Neuronal stem cell (in vitro differentiated cells): ENCODE measurements around the gene MAGI1.

Experiments used
- DNase-seq: peaks from one replicate; pipeline ENCODE4 v3.0.0-alpha.2; 2013; ENCODE audit warnings: low spot score
- H2AFZ ChIP-seq: one replicate; pipeline ENCODE4 v1.6.1; 2013; ENCODE audit warnings: mild to moderate bottlenecking, low read length, inconsistent platforms
- H2AK5ac ChIP-seq: 2 replicates; pipeline ENCODE4 v1.6.1; 2013; ENCODE audit warnings: low read depth, mild to moderate bottlenecking, inconsistent platforms, low read length, moderate library complexity, mixed read lengths
- H2BK120ac ChIP-seq: 2 replicates; pipeline ENCODE4 v1.6.1; 2013; ENCODE audit warnings: low read depth, mild to moderate bottlenecking, inconsistent platforms, low read length, moderate library complexity, mixed read lengths
- H2BK12ac ChIP-seq: one replicate; pipeline ENCODE4 v1.6.1; 2013; ENCODE audit warnings: low read length, inconsistent platforms
- H2BK15ac ChIP-seq: 2 replicates; pipeline ENCODE4 v1.6.1; 2013; ENCODE audit warnings: mild to moderate bottlenecking, low read length, inconsistent platforms, mixed read lengths
- H2BK5ac ChIP-seq: one replicate; pipeline ENCODE4 v1.6.1; 2013; ENCODE audit warnings: inconsistent platforms, mild to moderate bottlenecking, low read length, moderate library complexity
- H3K14ac ChIP-seq: one replicate; pipeline ENCODE4 v1.6.1; 2013; ENCODE audit warnings: low read length, inconsistent platforms
- H3K18ac ChIP-seq: 2 replicates; pipeline ENCODE4 v1.6.1; 2013; ENCODE audit warnings: low read length, inconsistent platforms
- H3K23ac ChIP-seq: 2 replicates; pipeline ENCODE4 v1.6.1; 2013; ENCODE audit warnings: low read depth, mild to moderate bottlenecking, mixed read lengths, low read length, inconsistent platforms; ENCODE audit not compliant: poor library complexity
- H3K27ac ChIP-seq: replicated peaks from 3 replicates; pipeline ENCODE4 v1.5.1; 2013; ENCODE audit warnings: low read length, inconsistent platforms
- H3K27me3 ChIP-seq, 3 experiments: 2 replicates each; pipeline ENCODE4 v1.6.1; 2013; ENCODE audit warnings: low read length in 3 of 3, mild to moderate bottlenecking in 2 of 3, inconsistent platforms in 1 of 3, low read depth in 1 of 3, mixed read lengths in 1 of 3, moderate library complexity in 1 of 3; ENCODE audit not compliant: control insufficient read depth in 3 of 3, insufficient read depth in 3 of 3
- H3K36me3 ChIP-seq, 2 donors: replicated peaks in 1 of 2; 2 replicates each; pipeline ENCODE4 v1.6.1; 2013; ENCODE audit warnings: low read length in 2 of 2; ENCODE audit not compliant: control insufficient read depth in 2 of 2, insufficient read depth in 2 of 2
- H3K4ac ChIP-seq: 2 replicates; pipeline ENCODE4 v1.6.1; 2013; ENCODE audit warnings: inconsistent platforms, mild to moderate bottlenecking, low read length, moderate library complexity
- H3K4me1 ChIP-seq, 2 donors: 1 replicate in 1 of 2; 2 replicates in 1 of 2; pipeline ENCODE4 v1.6.1; 2013; ENCODE audit warnings: low read length in 2 of 2, low read depth in 1 of 2; ENCODE audit not compliant: control insufficient read depth in 2 of 2, insufficient read depth in 1 of 2
- H3K4me2 ChIP-seq: one replicate; pipeline ENCODE4 v1.6.1; 2013; ENCODE audit warnings: mild to moderate bottlenecking, low read length, inconsistent platforms; ENCODE audit not compliant: insufficient read depth, poor library complexity, severe bottlenecking
- H3K4me3 ChIP-seq, 2 donors: 2 replicates each; pipeline ENCODE4 v1.5.1; 2013; ENCODE audit warnings: low read length in 2 of 2, mild to moderate bottlenecking in 2 of 2, inconsistent platforms in 1 of 2, moderate library complexity in 1 of 2
- H3K79me1 ChIP-seq: one replicate; pipeline ENCODE4 v1.6.1; 2013; ENCODE audit warnings: low read depth, mild to moderate bottlenecking, inconsistent platforms, low read length, moderate library complexity
- H3K9ac ChIP-seq: one replicate; pipeline ENCODE4 v1.6.1; 2013; ENCODE audit warnings: mild to moderate bottlenecking, low read depth, low read length, inconsistent platforms; ENCODE audit not compliant: poor library complexity
- H3K9me3 ChIP-seq, 2 donors: replicated peaks in 1 of 2; 2 replicates each; pipeline versions ENCODE3 to v1.6.1; 2013; ENCODE audit warnings: low read length in 2 of 2, mild to moderate bottlenecking in 2 of 2, inconsistent platforms in 1 of 2, low read depth in 1 of 2, mixed read lengths in 1 of 2, moderate library complexity in 1 of 2; ENCODE audit not compliant: control insufficient read depth in 2 of 2, insufficient read depth in 1 of 2
- H4K8ac ChIP-seq: one replicate; pipeline ENCODE4 v1.6.1; 2013; ENCODE audit warnings: low read depth, mild to moderate bottlenecking, inconsistent platforms, low read length, moderate library complexity
- H4K91ac ChIP-seq: one replicate; pipeline ENCODE4 v1.6.1; 2013; ENCODE audit warnings: low read length, low read depth, mild to moderate bottlenecking, inconsistent platforms; ENCODE audit not compliant: poor library complexity
- WGBS, 2 donors: extraction: QIAGEN DNeasy Blood & Tissue Kit; methylation state at CpG; one replicate each; pipeline ENCODE4 v1.1.7; 2013; ENCODE audit warnings: missing lambda C conversion rate in 2 of 2, mixed read lengths in 1 of 2; ENCODE audit not compliant: insufficient read length in 2 of 2, insufficient replicate concordance in 1 of 2; ENCODE audit errors: extremely low coverage in 2 of 2; 5-methylcytosine and 5-hydroxymethylcytosine counted together

The MAGI1 gene

GRCh38 chr3:65641777-65642176, 396.9 kb downstream of the MAGI1 start:
- H3K4me1 ChIP-seq, result peaks cover 0 to 8% of the 10 kb centered on the region in 2 donors
- no peak overlapping the region for H2BK5ac ChIP-seq
- no peaks in the 10 kb centered on the region for H3K79me1 ChIP-seq
- H3K36me3 ChIP-seq, result no peaks in the 10 kb centered on the region
- H4K91ac ChIP-seq, result no peak overlapping the region
- H3K18ac ChIP-seq, result no peak overlapping the region
- H2BK12ac ChIP-seq, result no peak overlapping the region
- H2AFZ ChIP-seq, result no peak overlapping the region
- H3K9me3 ChIP-seq, result peaks cover 0 to 9% of the 10 kb centered on the region in 2 donors
- no CpG with 5 or more reads among the region's 2 CpGs for WGBS, 2 donors
- no peak overlapping the region for H3K14ac ChIP-seq
- no peak overlapping the region for H3K9ac ChIP-seq
- no peak overlapping the region for H2AK5ac ChIP-seq
- H3K27ac ChIP-seq, result no peak overlapping the region
- no peak overlapping the region for H2BK15ac ChIP-seq
- no peak overlapping the region for H3K4me2 ChIP-seq
- no peak for DNase-seq
- H4K8ac ChIP-seq, result no peak overlapping the region
- no peak overlapping the region for H3K4ac ChIP-seq
- H3K27me3 ChIP-seq, result no peaks in the 10 kb centered on the region
- H3K23ac ChIP-seq, result no peak overlapping the region
- H2BK120ac ChIP-seq, result no peak overlapping the region
- no peak overlapping the region for H3K4me3 ChIP-seq

GRCh38 chr3:65641045-65641444, 397.7 kb downstream of the MAGI1 start:
- no CpG with 5 or more reads among the region's 4 CpGs for WGBS, 2 donors
- H3K14ac ChIP-seq, result no peak overlapping the region

GRCh38 chr3:65639444-65639843, 399.3 kb downstream of the MAGI1 start:
- H3K36me3 ChIP-seq, result no peaks in the 10 kb centered on the region
- no peak overlapping the region for H2BK120ac ChIP-seq
- no peak overlapping the region for H4K91ac ChIP-seq
- H3K23ac ChIP-seq, result no peak overlapping the region
- H3K27ac ChIP-seq, result no peak overlapping the region
- DNase-seq, result no peak
- H3K4ac ChIP-seq, result no peak overlapping the region
- H3K4me3 ChIP-seq, result no peak overlapping the region
- H2AK5ac ChIP-seq, result no peak overlapping the region
- no peak overlapping the region for H4K8ac ChIP-seq
- H3K9ac ChIP-seq, result no peak overlapping the region
- H2BK15ac ChIP-seq, result no peak overlapping the region
- H3K14ac ChIP-seq, result no peak overlapping the region
- no peaks in the 10 kb centered on the region for H3K27me3 ChIP-seq
- H3K79me1 ChIP-seq, result no peaks in the 10 kb centered on the region
- peaks cover 0 to 8% of the 10 kb centered on the region in 2 donors for H3K4me1 ChIP-seq
- WGBS, 2 donors, result no CpG with 5 or more reads among the region's 6 CpGs
- H3K4me2 ChIP-seq, result no peak overlapping the region
- H2BK5ac ChIP-seq, result no peak overlapping the region
- no peak overlapping the region for H2AFZ ChIP-seq
- no peaks in the 10 kb centered on the region for H3K9me3 ChIP-seq
- H3K18ac ChIP-seq, result no peak overlapping the region
- no peak overlapping the region for H2BK12ac ChIP-seq

More at GRCh38 chr3:65641045-65641444, 397.7 kb downstream of the MAGI1 start:
- no peak overlapping the region for H3K4ac ChIP-seq
- H3K18ac ChIP-seq, result no peak overlapping the region
- no peak for DNase-seq
- peaks cover 0 to 1% of the 10 kb centered on the region in 2 donors for H3K9me3 ChIP-seq
- H2BK120ac ChIP-seq, result no peak overlapping the region
- H2BK15ac ChIP-seq, result no peak overlapping the region
- no peak overlapping the region for H4K8ac ChIP-seq
- H2AK5ac ChIP-seq, result no peak overlapping the region
- no peak overlapping the region for H4K91ac ChIP-seq
- no peak overlapping the region for H3K4me2 ChIP-seq
- no peak overlapping the region for H3K23ac ChIP-seq
- no peak overlapping the region for H3K4me3 ChIP-seq
- H3K4me1 ChIP-seq, result peaks cover 0 to 8% of the 10 kb centered on the region in 2 donors
- no peak overlapping the region for H3K9ac ChIP-seq
- H3K27ac ChIP-seq, result no peak overlapping the region
- no peak overlapping the region for H2AFZ ChIP-seq
- H3K27me3 ChIP-seq, result no peaks in the 10 kb centered on the region
- no peak overlapping the region for H2BK5ac ChIP-seq
- no peaks in the 10 kb centered on the region for H3K79me1 ChIP-seq
- no peak overlapping the region for H2BK12ac ChIP-seq
- H3K36me3 ChIP-seq, result no peaks in the 10 kb centered on the region

GRCh38 chr3:65638301-65638700, 400.4 kb downstream of the MAGI1 start:
- no peak overlapping the region for H3K23ac ChIP-seq
- H3K9ac ChIP-seq, result no peak overlapping the region
- no peak for DNase-seq
- H2BK15ac ChIP-seq, result no peak overlapping the region
- H2AFZ ChIP-seq, result no peak overlapping the region
- no peak overlapping the region for H4K91ac ChIP-seq
- peaks cover 0 to 6% of the 10 kb centered on the region in 2 donors for H3K4me1 ChIP-seq
- H3K27me3 ChIP-seq, result no peaks in the 10 kb centered on the region
- no peak overlapping the region for H3K4me2 ChIP-seq
- H3K4me3 ChIP-seq, result no peak overlapping the region
- H2BK12ac ChIP-seq, result no peak overlapping the region
- H3K4ac ChIP-seq, result no peak overlapping the region
- H4K8ac ChIP-seq, result no peak overlapping the region
- WGBS, 2 donors, result no CpG with 5 or more reads among the region's 6 CpGs
- no peak overlapping the region for H2AK5ac ChIP-seq
- no peaks in the 10 kb centered on the region for H3K9me3 ChIP-seq
- no peak overlapping the region for H3K27ac ChIP-seq
- no peaks in the 10 kb centered on the region for H3K36me3 ChIP-seq
- no peak overlapping the region for H3K18ac ChIP-seq
- no peaks in the 10 kb centered on the region for H3K79me1 ChIP-seq
- no peak overlapping the region for H3K14ac ChIP-seq
- H2BK120ac ChIP-seq, result no peak overlapping the region
- no peak overlapping the region for H2BK5ac ChIP-seq
